MM.1S (cell line): ENCODE results near the gene WNK2.

Source experiments
- DNase-seq: peaks from one replicate; pipeline ENCODE4 v3.0.0-alpha.2; 2015
- H2AFZ ChIP-seq: fragments of 300-600 bp; sonication (generic); 2 replicates; pipeline ENCODE4 v1.6.0; 2016; ENCODE audit warnings: antibody characterized with exemption, low read length
- H3F3A ChIP-seq: fragments of 300-600 bp; sonication (generic); 2 replicates; pipeline ENCODE4 v1.6.1; 2016; ENCODE audit warnings: mild to moderate bottlenecking, antibody characterized with exemption, low read length, moderate library complexity, mixed read lengths; ENCODE audit not compliant: insufficient read depth
- H3K27ac ChIP-seq: fragments of 300-600 bp; sonication (generic); 2 replicates; pipeline ENCODE4 v1.5.1; 2016; ENCODE audit warnings: mild to moderate bottlenecking, low read length
- H3K27me3 ChIP-seq: fragments of 300-600 bp; sonication (generic); replicated peaks from 2 replicates; pipeline ENCODE4 v1.6.0; 2016; ENCODE audit warnings: low read length; ENCODE audit not compliant: insufficient read depth
- H3K36me3 ChIP-seq: fragments of 300-600 bp; sonication (generic); replicated peaks from 2 replicates; pipeline ENCODE4 v1.6.1; 2016; ENCODE audit warnings: mild to moderate bottlenecking, low read length, mixed read lengths; ENCODE audit not compliant: insufficient read depth
- H3K4me1 ChIP-seq: fragments of 300-600 bp; sonication (generic); 2 replicates; pipeline ENCODE4 v1.6.1; 2016; ENCODE audit warnings: low read length, mixed read lengths
- H3K4me2 ChIP-seq: fragments of 300-600 bp; sonication (generic); 2 replicates; pipeline ENCODE4 v1.6.0; 2016; ENCODE audit warnings: low read depth, low read length
- H3K4me3 ChIP-seq: fragments of 300-600 bp; sonication (generic); 2 replicates; pipeline ENCODE4 v1.5.1; 2016; ENCODE audit warnings: low read length, mixed read lengths
- H3K79me2 ChIP-seq: fragments of 300-600 bp; sonication (generic); 2 replicates; pipeline ENCODE4 v1.6.1; 2016; ENCODE audit warnings: mixed run types, low read length, mixed read lengths
- H3K9ac ChIP-seq: fragments of 300-600 bp; sonication (generic); 2 replicates; pipeline ENCODE4 v1.6.1; 2016; ENCODE audit warnings: low read length, mixed read lengths
- H3K9me2 ChIP-seq: fragments of 300-600 bp; sonication (generic); replicated peaks from 2 replicates; pipeline ENCODE4 v1.6.1; 2016; ENCODE audit warnings: mild to moderate bottlenecking, low read length, mixed read lengths; ENCODE audit not compliant: insufficient read depth
- H3K9me3 ChIP-seq: fragments of 300-600 bp; sonication (generic); replicated peaks from 2 replicates; pipeline ENCODE4 v1.6.1; 2016; ENCODE audit warnings: mild to moderate bottlenecking, low read length, mixed read lengths; ENCODE audit not compliant: insufficient read depth
- H4K20me1 ChIP-seq: fragments of 300-600 bp; sonication (generic); 2 replicates; pipeline ENCODE4 v1.6.1; 2016; ENCODE audit warnings: mild to moderate bottlenecking, low read length, moderate library complexity, mixed read lengths; ENCODE audit not compliant: insufficient read depth
- CTCF ChIP-seq: fragments of 300-600 bp; sonication (generic); IDR thresholded peaks from 2 replicates; pipeline ENCODE4 v1.5.1; 2016; ENCODE audit warnings: antibody characterized with exemption, low read length, mixed read lengths
- EZH2 ChIP-seq: fragments of 300-600 bp; sonication (generic); optimal IDR thresholded peaks from 2 replicates; pipeline ENCODE3; 2017; ENCODE audit warnings: low read depth, mild to moderate bottlenecking, antibody characterized with exemption, low read length, mixed read lengths
- EZH2phosphoT487 ChIP-seq: fragments of 300-600 bp; sonication (generic); IDR thresholded peaks from 2 replicates; pipeline ENCODE4 v1.6.1; 2018; ENCODE audit warnings: antibody characterized with exemption, low read length

The WNK2 gene

DNA sequence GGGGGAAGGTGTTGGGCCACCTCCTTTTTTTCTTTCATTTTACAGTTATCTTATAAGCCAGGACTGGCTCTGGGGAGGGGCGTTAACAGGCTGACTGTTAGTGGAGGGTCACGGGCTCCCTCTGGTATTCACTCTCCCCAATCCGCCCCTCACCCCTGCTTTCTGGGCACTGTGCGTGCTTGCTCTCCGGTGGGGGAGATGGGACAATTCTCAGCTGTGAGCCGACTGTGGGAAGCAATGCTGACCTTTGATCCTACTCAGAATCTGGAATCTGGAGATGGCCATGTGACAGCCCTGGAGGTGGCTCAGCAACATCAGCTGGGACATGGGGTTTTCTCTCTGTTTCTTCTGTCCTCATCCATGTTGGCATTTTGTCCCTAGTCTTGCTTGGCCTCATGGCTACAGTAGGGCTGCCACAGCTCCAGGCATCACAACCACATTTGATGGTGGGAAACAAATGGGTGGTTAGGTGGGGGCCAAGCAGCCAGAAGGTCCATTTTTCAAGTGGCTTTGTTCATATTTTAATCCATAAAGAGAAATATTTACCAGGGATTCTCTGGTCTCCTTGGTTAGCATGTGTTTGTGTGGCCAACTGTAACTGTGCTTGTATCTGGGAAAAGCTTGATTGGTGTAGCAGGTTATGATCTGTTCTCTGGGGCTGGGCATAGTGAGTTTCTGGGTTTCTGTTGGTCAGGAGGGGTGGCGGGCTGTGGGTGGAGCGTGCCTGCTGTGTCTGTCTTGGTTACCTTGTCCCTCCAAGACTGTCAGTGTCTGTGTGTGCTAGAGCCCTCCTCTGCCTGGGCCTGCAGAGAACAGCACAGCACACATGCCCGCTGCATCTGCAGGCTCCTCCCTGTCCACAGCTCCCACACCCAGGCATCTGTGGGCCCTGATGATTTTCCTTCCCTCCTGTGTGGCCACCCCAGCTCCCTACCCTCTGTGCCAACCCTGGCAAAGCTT is 12.4 kb downstream of the WNK2 start:
- TF ChIP-seq EZH2, result no peak
- no peak for TF ChIP-seq CTCF
- TF ChIP-seq EZH2phosphoT487, result no peak
- DNase-seq, result no peak
- Histone ChIP-seq H3K9me2 (no peaks in the 10 kb centered on the region), H3K9ac (no peak overlapping the region), H4K20me1 (no peaks in the 10 kb centered on the region), H3K4me3 (no peak overlapping the region), H3F3A (no peaks in the 10 kb centered on the region), H3K36me3 (no peaks in the 10 kb centered on the region), H2AFZ (no peak overlapping the region), H3K4me2 (no peak overlapping the region), H3K27ac (no peak overlapping the region), H3K9me3 (no peaks in the 10 kb centered on the region), H3K27me3 (no peaks in the 10 kb centered on the region), H3K4me1 (no peaks in the 10 kb centered on the region), H3K79me2 (no peaks in the 10 kb centered on the region)

GRCh38 chr9:93197670-93198069 is 13.7 kb downstream of the WNK2 start:
- no peaks in the 10 kb centered on the region for H4K20me1 ChIP-seq
- no peaks in the 10 kb centered on the region for H3K9me3 ChIP-seq
- H3K27me3 ChIP-seq, result no peaks in the 10 kb centered on the region
- DNase-seq, result no peak
- H3K36me3 ChIP-seq, result no peaks in the 10 kb centered on the region
- no peaks in the 10 kb centered on the region for H3K4me1 ChIP-seq
- H3K4me2 ChIP-seq, result no peak overlapping the region
- no peaks in the 10 kb centered on the region for H3K9me2 ChIP-seq
- H3K79me2 ChIP-seq, result no peaks in the 10 kb centered on the region
- no peak overlapping the region for H3K27ac ChIP-seq
- no peak overlapping the region for H2AFZ ChIP-seq
- TF ChIP-seq EZH2, result no peak
- no peak for TF ChIP-seq CTCF
- no peak for TF ChIP-seq EZH2phosphoT487
- no peak overlapping the region for H3K9ac ChIP-seq
- no peak overlapping the region for H3K4me3 ChIP-seq
- no peaks in the 10 kb centered on the region for H3F3A ChIP-seq

DNA sequence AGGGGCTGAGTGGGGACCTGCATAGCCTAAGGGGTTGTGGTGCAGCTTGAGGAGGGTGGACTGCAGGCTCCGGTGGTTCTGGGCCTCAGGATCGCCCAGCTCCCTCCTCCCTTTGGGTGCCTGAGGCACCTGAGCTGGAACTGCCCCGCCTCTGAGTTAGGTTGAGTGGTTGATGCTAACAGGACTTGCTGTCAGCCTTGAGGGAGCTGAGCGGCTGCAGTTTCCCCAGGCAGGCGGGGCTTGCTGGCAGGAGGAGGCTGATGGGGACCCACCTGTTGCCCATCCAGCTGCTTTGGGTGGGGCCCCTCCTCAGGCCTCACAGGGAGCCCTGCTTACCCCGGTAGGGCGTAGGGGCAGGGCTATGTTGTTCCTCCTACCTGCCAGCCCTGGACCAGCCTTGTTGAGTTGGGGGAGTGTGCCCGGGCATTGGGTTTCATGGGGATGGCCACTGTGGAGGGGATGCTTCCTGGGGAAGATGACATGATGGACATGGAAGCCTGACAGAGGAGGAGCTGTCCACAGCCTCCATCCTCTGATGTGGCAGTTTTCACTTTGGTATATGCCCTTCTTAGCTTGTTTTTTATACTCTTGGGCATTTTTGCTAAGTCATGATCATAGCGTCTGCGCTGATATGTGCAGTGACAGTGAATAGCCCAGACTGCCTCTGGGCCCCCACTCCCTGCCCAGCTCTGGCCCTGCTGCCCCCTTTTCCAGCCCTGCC is 14.3 kb downstream of the WNK2 start:
- DNase-seq, result no peak
- H3K4me1 ChIP-seq, result no peaks in the 10 kb centered on the region
- H3K9me2 ChIP-seq, result no peaks in the 10 kb centered on the region
- H3K9me3 ChIP-seq, result no peaks in the 10 kb centered on the region
- no peaks in the 10 kb centered on the region for H4K20me1 ChIP-seq
- no peak overlapping the region for H2AFZ ChIP-seq
- no peaks in the 10 kb centered on the region for H3K79me2 ChIP-seq
- TF ChIP-seq CTCF (no peak), EZH2phosphoT487 (no peak), EZH2 (no peak)
- H3K9ac ChIP-seq, result no peak overlapping the region
- no peaks in the 10 kb centered on the region for H3K27me3 ChIP-seq
- no peaks in the 10 kb centered on the region for H3K36me3 ChIP-seq
- H3K4me2 ChIP-seq, result no peak overlapping the region
- H3K4me3 ChIP-seq, result no peak overlapping the region
- H3F3A ChIP-seq, result no peaks in the 10 kb centered on the region
- no peak overlapping the region for H3K27ac ChIP-seq
